Tibial nerve (tissue), 4 donors: ENCODE measurements around the gene PLGRKT. TPM values are rescaled to one million over a fixed set of nuclear protein-coding genes. Genes with fewer than 3 reads are reported as not detected.

ENCODE experiments used
- DNase-seq, 2 donors: peaks; one replicate each; pipeline ENCODE4 v3.0.0-alpha.2; 2019; ENCODE audit warnings: low spot score in 2 of 2
- H3K27ac ChIP-seq, 4 donors: fragments of 200-600 bp; sonication (generic) in 3 of 4; one replicate each; pipeline ENCODE4 v1.5.1; 2017 to 2019; ENCODE audit warnings: mild to moderate bottlenecking in 1 of 4
- H3K27me3 ChIP-seq, 2 donors: fragments of 200-600 bp; sonication (generic) in 1 of 2; one replicate each; pipeline versions ENCODE4 v1.5.1 to v1.6.0; 2017 to 2019
- H3K36me3 ChIP-seq, 3 donors: fragments of 200-600 bp; sonication (generic); one replicate each; pipeline ENCODE4 v1.5.1; 2018 to 2019
- H3K4me1 ChIP-seq, 4 donors: fragments of 200-600 bp; sonication (generic) in 3 of 4; one replicate each; pipeline ENCODE4 v1.5.1; 2017 to 2019
- H3K4me3 ChIP-seq, 4 donors: fragments of 200-600 bp; sonication (generic) in 3 of 4; one replicate each; pipeline ENCODE4 v1.5.1; 2017 to 2019; ENCODE audit warnings: mild to moderate bottlenecking in 1 of 4, moderate library complexity in 1 of 4
- H3K9me3 ChIP-seq, 4 donors: fragments of 200-600 bp; sonication (generic) in 3 of 4; one replicate each; pipeline ENCODE4 v1.5.1; 2017 to 2019
- EP300 ChIP-seq, 2 donors: sonication (generic); formaldehyde crosslinking; IDR thresholded peaks; one replicate each; pipeline ENCODE4 v1.6.1; 2017; ENCODE audit warnings: antibody characterized with exemption in 2 of 2, mild to moderate bottlenecking in 1 of 2
- POLR2A ChIP-seq, 2 donors: fragments of 450-650 bp; IDR thresholded peaks; one replicate each; pipeline ENCODE4 v1.6.1; 2017; ENCODE audit warnings: antibody characterized with exemption in 2 of 2, mild to moderate bottlenecking in 2 of 2, moderate library complexity in 2 of 2
- WGBS, 2 donors: methylation state at CpG; one replicate each; pipeline ENCODE4 v1.1.5; 2018; 5-methylcytosine and 5-hydroxymethylcytosine counted together
- total RNA-seq, 4 donors: library from RNA; depleted of rRNA; stranded (reverse); fragments of >200 nt; gene quantifications; one replicate each; pipeline ENCODE4 v1.1.0, GENCODE V29; 2016
- TF ChIP-seq, protein P1 (sequence below), 5 experiments: fragments of 200-600 bp in 3 of 5; fragments of 450-650 bp in 2 of 5; sonication (generic) in 3 of 5; IDR thresholded peaks; one replicate each; pipeline ENCODE4 v1.5.1; 2016 to 2019; ENCODE audit warnings: antibody characterized with exemption in 5 of 5, mild to moderate bottlenecking in 3 of 5, moderate library complexity in 2 of 5

Gene PLGRKT
- total RNA-seq, 4 donors from 2014 or later = 8.4 to 12.0 (median 9.3) TPM

DNA sequence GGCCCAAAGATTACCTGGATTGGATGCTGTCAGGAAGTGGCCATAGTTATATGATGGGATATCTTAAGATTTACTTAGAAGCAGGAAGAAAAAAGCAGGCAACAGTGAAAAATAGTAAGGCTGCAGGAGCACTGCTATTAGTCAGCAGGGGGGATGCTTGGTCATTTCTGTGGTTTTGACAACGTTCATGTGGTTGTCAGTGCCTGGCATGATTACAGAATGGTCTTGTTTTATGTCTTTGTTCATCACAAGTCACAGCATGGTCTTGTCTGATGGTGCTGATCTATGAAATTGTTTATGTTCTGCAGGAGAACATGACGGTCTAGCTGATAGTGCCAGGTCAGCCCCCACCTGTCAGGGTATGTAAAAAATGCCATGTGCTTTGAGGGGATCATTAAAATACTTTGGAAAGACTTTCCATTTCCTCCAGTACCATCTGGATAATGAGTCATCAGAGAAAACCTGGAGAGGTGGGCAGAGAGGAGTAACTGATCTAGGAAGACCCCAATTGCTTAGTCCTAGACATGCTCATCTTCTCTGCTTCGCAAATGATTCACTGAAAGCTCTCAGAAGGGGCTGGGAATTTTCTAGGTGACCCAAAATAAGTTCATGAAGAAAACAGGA is 48.5 kb downstream of the PLGRKT start:
- no peaks in the 10 kb centered on the region for H3K27me3 ChIP-seq
- H3K4me3 ChIP-seq = no peak overlapping the region
- H3K9me3 ChIP-seq = no peaks in the 10 kb centered on the region
- no peaks in the 10 kb centered on the region for H3K4me1 ChIP-seq
- H3K27ac ChIP-seq = no peak overlapping the region
- H3K36me3 ChIP-seq = peaks cover 0 to 3% (median 0%) of the 10 kb centered on the region in 3 donors
- 54 to 74% methylated on average over 3 of the region's 3 CpGs for WGBS, 2 donors
- DNase-seq = no peak
- TF ChIP-seq EP300 (IDR thresholded peaks at IDR 0.05) (no peak), POLR2A (IDR thresholded peaks at IDR 0.05) (no peak)
- TF ChIP-seq, protein P1, sequence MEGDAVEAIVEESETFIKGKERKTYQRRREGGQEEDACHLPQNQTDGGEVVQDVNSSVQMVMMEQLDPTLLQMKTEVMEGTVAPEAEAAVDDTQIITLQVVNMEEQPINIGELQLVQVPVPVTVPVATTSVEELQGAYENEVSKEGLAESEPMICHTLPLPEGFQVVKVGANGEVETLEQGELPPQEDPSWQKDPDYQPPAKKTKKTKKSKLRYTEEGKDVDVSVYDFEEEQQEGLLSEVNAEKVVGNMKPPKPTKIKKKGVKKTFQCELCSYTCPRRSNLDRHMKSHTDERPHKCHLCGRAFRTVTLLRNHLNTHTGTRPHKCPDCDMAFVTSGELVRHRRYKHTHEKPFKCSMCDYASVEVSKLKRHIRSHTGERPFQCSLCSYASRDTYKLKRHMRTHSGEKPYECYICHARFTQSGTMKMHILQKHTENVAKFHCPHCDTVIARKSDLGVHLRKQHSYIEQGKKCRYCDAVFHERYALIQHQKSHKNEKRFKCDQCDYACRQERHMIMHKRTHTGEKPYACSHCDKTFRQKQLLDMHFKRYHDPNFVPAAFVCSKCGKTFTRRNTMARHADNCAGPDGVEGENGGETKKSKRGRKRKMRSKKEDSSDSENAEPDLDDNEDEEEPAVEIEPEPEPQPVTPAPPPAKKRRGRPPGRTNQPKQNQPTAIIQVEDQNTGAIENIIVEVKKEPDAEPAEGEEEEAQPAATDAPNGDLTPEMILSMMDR (IDR thresholded peaks at IDR 0.05) = no peak

DNA sequence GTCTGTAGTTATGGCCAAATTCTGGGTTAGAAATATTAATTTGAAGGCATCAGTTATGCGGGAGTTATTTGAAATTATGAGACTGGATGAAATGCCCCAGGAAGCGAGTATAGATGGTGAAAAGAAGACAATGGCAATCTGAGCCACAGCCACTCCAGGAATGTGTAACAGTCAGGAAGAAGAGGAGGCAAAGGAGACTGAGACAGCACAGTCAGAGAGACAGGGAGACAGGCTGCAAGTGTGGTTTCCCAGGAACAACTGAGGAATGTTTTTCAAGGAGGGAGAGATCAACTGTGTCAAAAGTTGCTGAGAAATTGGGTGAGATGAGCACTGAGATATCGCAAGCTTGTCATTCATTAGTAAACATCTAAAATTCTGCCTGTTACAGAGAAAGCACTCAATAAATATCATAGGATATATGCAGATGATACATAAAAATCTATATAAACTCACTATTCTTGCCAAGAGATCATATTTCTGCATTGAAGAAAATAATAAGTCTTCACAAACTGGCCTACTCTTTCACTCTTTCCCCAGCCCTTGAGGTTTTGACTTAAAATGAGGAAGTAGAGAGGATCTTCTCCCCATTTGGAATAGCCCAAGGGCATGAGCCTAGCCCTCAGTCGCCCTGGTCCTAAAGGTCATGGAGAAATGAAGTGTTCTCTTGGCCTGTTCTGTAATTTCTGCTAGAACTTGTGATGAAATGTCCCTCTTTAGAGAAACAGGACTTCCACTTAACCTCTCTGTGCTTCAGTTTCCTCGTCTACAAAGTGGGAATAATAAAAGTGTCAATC is 49.5 kb downstream of the PLGRKT start:
- WGBS, 2 donors = 74 to 89% methylated on average over 5 of the region's 5 CpGs
- TF ChIP-seq POLR2A (IDR thresholded peaks at IDR 0.05) = no peak
- TF ChIP-seq, protein P1 (IDR thresholded peaks at IDR 0.05) = no peak
- TF ChIP-seq EP300 (IDR thresholded peaks at IDR 0.05) = no peak
- Histone ChIP-seq H3K9me3 (no peaks in the 10 kb centered on the region), H3K4me1 (no peaks in the 10 kb centered on the region), H3K4me3 (no peak overlapping the region), H3K27ac (no peak overlapping the region), H3K27me3 (no peaks in the 10 kb centered on the region), H3K36me3 (peaks cover 0 to 9% (median 0%) of the 10 kb centered on the region in 3 donors)
- DNase-seq = no peak

DNA sequence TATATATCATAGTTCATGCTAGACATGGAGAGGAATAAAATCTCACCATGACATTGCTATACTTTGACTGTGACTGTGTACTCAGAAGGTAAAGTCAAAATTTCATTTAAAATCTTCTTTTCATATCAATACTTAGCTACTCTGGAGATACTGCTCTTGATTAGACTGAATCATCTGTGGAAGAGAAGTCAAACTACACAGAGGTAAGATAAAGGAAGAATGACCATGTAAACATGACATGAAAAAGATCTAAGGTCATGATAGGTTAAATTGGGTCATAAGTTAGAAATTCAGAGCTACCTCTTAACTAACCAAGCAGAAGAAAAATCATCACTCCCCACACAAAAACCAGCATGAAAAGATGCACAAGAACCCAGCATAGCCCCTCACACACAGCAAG is 53.3 kb downstream of the PLGRKT start:
- TF ChIP-seq, protein P1 (IDR thresholded peaks at IDR 0.05) = no peak
- TF ChIP-seq EP300 (IDR thresholded peaks at IDR 0.05) (no peak), POLR2A (IDR thresholded peaks at IDR 0.05) (no peak)
- Histone ChIP-seq H3K27me3 (no peaks in the 10 kb centered on the region), H3K9me3 (no peaks in the 10 kb centered on the region), H3K36me3 (peaks cover 0 to 25% (median 0%) of the 10 kb centered on the region in 3 donors), H3K4me3 (no peak overlapping the region), H3K4me1 (no peaks in the 10 kb centered on the region), H3K27ac (no peak overlapping the region)
- DNase-seq = no peak

DNA sequence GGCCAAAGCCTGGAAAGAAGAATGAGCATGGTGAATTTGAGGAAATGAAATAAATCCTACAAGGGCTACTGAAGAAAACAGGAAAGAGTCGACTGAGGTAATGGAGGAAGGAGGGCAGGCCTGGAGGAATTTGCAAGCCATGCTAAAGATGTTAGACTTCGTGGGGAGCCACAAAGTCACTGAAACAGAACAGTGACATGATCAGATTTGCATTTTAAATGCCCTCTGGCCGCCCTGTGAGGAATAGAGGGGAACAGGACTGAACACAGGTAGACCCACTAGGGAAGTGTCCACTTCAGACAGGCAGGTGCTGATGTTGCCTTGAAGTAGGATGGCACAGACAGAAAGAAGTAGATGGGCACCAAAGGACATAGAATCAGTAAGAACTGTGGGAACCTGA is 55.2 kb downstream of the PLGRKT start:
- no peaks in the 10 kb centered on the region for H3K27me3 ChIP-seq
- TF ChIP-seq, protein P1 (IDR thresholded peaks at IDR 0.05) = no peak
- TF ChIP-seq EP300 (IDR thresholded peaks at IDR 0.05) = no peak
- no peak for TF ChIP-seq POLR2A (IDR thresholded peaks at IDR 0.05)
- no peak overlapping the region for H3K4me3 ChIP-seq
- DNase-seq = no peak
- no peaks in the 10 kb centered on the region for H3K9me3 ChIP-seq
- H3K4me1 ChIP-seq = no peaks in the 10 kb centered on the region
- H3K27ac ChIP-seq = no peak overlapping the region
- WGBS, 2 donors = 70 to 75% methylated on average over 3 of the region's 3 CpGs
- peaks cover 0 to 25% (median 0%) of the 10 kb centered on the region in 3 donors for H3K36me3 ChIP-seq

DNA sequence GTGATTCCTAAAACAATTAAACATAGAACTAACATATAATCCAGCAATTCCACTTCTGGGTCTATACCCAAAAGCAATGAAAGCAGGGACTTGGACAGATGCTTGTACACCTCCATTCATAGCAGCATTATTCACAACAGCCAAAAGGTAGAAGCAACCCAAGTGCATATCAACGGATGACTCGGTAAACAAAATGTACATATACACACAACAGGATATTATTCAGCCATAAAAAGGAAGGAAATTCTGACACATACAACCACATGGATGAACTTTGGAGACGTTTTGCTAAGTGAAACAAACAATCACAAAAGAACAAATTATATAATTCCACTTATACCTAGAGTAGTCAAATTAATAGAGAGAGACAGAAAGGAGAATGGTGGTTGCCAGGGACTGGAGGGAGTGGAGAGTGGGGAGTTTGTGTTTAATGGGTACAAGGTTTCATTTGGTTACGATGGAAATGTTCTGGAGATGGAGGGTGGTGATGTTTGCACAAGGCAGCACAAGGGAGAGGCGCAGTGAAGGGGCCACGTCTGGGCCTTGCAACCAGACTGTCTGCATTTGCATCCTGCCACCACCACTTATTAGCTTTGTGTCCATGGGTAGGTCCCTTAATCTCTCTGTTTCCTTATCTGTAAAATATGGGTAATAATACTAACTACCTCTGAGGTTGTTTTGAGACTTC is 61.8 kb downstream of the PLGRKT start:
- no peak for DNase-seq
- no peak for TF ChIP-seq EP300 (IDR thresholded peaks at IDR 0.05)
- no peak for TF ChIP-seq POLR2A (IDR thresholded peaks at IDR 0.05)
- TF ChIP-seq, protein P1 (IDR thresholded peaks at IDR 0.05) = no peak
- Histone ChIP-seq H3K27ac (no peak overlapping the region), H3K4me3 (no peak overlapping the region), H3K36me3 (peaks cover 0 to 4% (median 0%) of the 10 kb centered on the region in 3 donors), H3K4me1 (peaks cover 0 to 7% (median 0%) of the 10 kb centered on the region in 4 donors), H3K27me3 (no peaks in the 10 kb centered on the region), H3K9me3 (no peaks in the 10 kb centered on the region)
- 85 to 86% methylated on average over 6 of the region's 6 CpGs for WGBS, 2 donors
